ENCODE results near the gene UBE2F.

- TF ChIP-seq ESRRG (CRISPR knock-in tag; IDR thresholded peaks at IDR 0.05) (no peak), ZC3H10 (CRISPR knock-in tag; IDR thresholded peaks at IDR 0.05) (no peak), TSHZ2 (CRISPR knock-in tag; IDR thresholded peaks at IDR 0.05) (no peak), CSRNP3 (CRISPR knock-in tag; IDR thresholded peaks at IDR 0.05) (no peak), PPARA (CRISPR knock-in tag; IDR thresholded peaks at IDR 0.05; ENCODE audit: borderline replicate concordance) (no peak), PATZ1 (CRISPR knock-in tag; IDR thresholded peaks at IDR 0.05; ENCODE audit: borderline replicate concordance) (no peak), ZFP30 (CRISPR knock-in tag; IDR thresholded peaks at IDR 0.05) (no peak)
Observed at GRCh38 chr2:238020816-238021215, 54.0 kb downstream of the UBE2F start.
